Small intestine (tissue), 7 donors: ENCODE measurements around the gene PDGFC. TPM values are rescaled to one million over a fixed set of nuclear protein-coding genes. Genes with fewer than 3 reads are reported as not detected.

ENCODE experiments used
- DNase-seq, 2 donors: peaks; one replicate each; pipeline versions ENCODE4 v3.0.0 to v3.0.0-alpha.2; 2013
- FAIRE-seq: peaks from 2 replicates; lab custom pipeline; 2012; peaks lifted over from hg19 to GRCh38; lab: Jason Lieb, UNC
- H3K27ac ChIP-seq, 3 donors: one replicate each; pipeline ENCODE4 v1.5.1; 2013; ENCODE audit warnings: low read length in 2 of 3, mild to moderate bottlenecking in 2 of 3, control low read depth in 1 of 3, inconsistent platforms in 1 of 3, low read depth in 1 of 3, moderate library complexity in 1 of 3
- H3K27me3 ChIP-seq, 3 donors: one replicate each; pipeline ENCODE4 v1.6.1; 2013; ENCODE audit warnings: low read length in 3 of 3, inconsistent platforms in 1 of 3; ENCODE audit not compliant: control insufficient read depth in 3 of 3, insufficient read depth in 3 of 3
- H3K36me3 ChIP-seq, 3 donors: one replicate each; pipeline ENCODE4 v1.6.1; 2013; ENCODE audit warnings: low read length in 3 of 3, inconsistent platforms in 1 of 3, low read depth in 1 of 3, mild to moderate bottlenecking in 1 of 3, moderate library complexity in 1 of 3; ENCODE audit not compliant: control insufficient read depth in 3 of 3, insufficient read depth in 2 of 3
- H3K4me1 ChIP-seq, 3 donors: one replicate each; pipeline ENCODE4 v1.6.1; 2013; ENCODE audit warnings: low read length in 2 of 3, inconsistent platforms in 1 of 3, low read depth in 1 of 3, mild to moderate bottlenecking in 1 of 3, moderate library complexity in 1 of 3; ENCODE audit not compliant: control insufficient read depth in 3 of 3, insufficient read depth in 2 of 3
- H3K4me3 ChIP-seq, 3 donors: one replicate each; pipeline ENCODE4 v1.5.1; 2013; ENCODE audit warnings: low read length in 3 of 3, control low read depth in 1 of 3, inconsistent platforms in 1 of 3, low read depth in 1 of 3, mild to moderate bottlenecking in 1 of 3, moderate library complexity in 1 of 3
- H3K9me3 ChIP-seq, 2 donors: one replicate each; pipeline ENCODE4 v1.6.1; 2013; ENCODE audit warnings: low read depth in 1 of 2, low read length in 1 of 2; ENCODE audit not compliant: control insufficient read depth in 2 of 2, insufficient read depth in 1 of 2
- WGBS, 3 donors: extraction: QIAGEN DNeasy Blood & Tissue Kit; methylation state at CpG; one replicate each; pipeline ENCODE4 v1.1.7; 2013; 5-methylcytosine and 5-hydroxymethylcytosine counted together
- polyA plus RNA-seq, 4 donors: library from polyadenylated mRNA; stranded (reverse) in 3 of 4; unstranded in 1 of 4; fragments of 200-250 nt in 3 of 4; fragments of 120-200 nt in 1 of 4; gene quantifications; one replicate each; pipeline versions ENCODE4 v1.2.1 to v1.2.3, GENCODE V29; 2013
- donor health status: healthy with polysubstance abuse.
- donor health status: control.
- donor health status: control.
- donor health status: Bipolar disorder and iron deficiency.
- donor health status: healthy.

The PDGFC gene
- polyA plus RNA-seq, 4 donors, result 2.4 to 22.2 (median 3.2) TPM

- H3K4me3 ChIP-seq, result no peak overlapping the region
- FAIRE-seq (no peak), DNase-seq (peak; percentile 6 to 21)
- H3K27ac ChIP-seq, result no peak overlapping the region
- peaks cover 0 to 24% of the 10 kb centered on the region in 2 donors for H3K9me3 ChIP-seq
- WGBS, 3 donors, result 15 to 29% (median 24%) methylated on average over 2 of the region's 2 CpGs
- no peaks in the 10 kb centered on the region for H3K36me3 ChIP-seq
- no peaks in the 10 kb centered on the region for H3K4me1 ChIP-seq
- H3K27me3 ChIP-seq, result no peaks in the 10 kb centered on the region
These were observed 40.3 kb downstream of the PDGFC start for GRCh38 chr4:156931267-156931666.

- WGBS, 3 donors, result 84 to 98% (median 91%) methylated on average over 3 of the region's 3 CpGs
- H3K9me3 ChIP-seq, result peaks cover 0 to 24% of the 10 kb centered on the region in 2 donors
- DNase-seq, result no peak
- no peak for FAIRE-seq
- H3K27me3 ChIP-seq, result no peaks in the 10 kb centered on the region
- H3K4me1 ChIP-seq, result no peaks in the 10 kb centered on the region
- no peaks in the 10 kb centered on the region for H3K36me3 ChIP-seq
- H3K4me3 ChIP-seq, result no peak overlapping the region
- no peak overlapping the region for H3K27ac ChIP-seq
These were observed 42.1 kb downstream of the PDGFC start for GRCh38 chr4:156929386-156930105.

DNA sequence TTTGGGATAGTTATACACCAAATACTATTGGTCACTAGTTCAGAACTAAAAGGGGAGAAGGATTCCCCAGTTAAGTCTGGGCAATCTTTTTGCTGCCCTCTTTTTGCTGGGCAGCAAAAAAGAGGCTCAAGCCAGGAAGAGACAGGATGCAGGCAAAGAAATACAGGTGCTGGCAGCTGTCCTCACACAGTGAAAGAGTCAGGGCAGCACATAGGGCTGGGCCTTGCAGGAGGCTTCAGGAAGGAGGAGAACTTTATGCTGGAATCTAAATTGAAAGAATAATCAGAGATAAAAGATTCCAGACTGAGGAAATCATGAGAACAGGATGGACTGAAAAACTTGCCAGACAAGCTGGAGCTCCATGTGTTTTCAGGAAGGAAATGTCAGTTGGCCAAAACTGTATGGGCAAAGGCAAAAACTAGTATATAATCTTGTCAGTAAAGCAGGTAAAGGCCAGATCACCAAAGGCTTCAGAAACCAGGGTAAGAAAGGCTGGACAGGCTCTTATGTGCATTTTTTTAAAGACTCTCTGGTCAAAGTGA lies 46.8 kb downstream of the PDGFC start:
- Histone ChIP-seq H3K4me1 (no peaks in the 10 kb centered on the region), H3K27me3 (no peaks in the 10 kb centered on the region), H3K9me3 (peaks cover 0 to 10% of the 10 kb centered on the region in 2 donors), H3K27ac (no peak overlapping the region), H3K36me3 (no peaks in the 10 kb centered on the region), H3K4me3 (no peak overlapping the region)
- FAIRE-seq, result no peak
- DNase-seq, result no peak

GRCh38 chr4:156923525-156923924 lies 48.1 kb downstream of the PDGFC start:
- Histone ChIP-seq H3K27me3 (no peaks in the 10 kb centered on the region), H3K4me1 (no peaks in the 10 kb centered on the region), H3K4me3 (no peak overlapping the region), H3K27ac (no peak overlapping the region), H3K36me3 (no peaks in the 10 kb centered on the region), H3K9me3 (peaks cover 0 to 10% of the 10 kb centered on the region in 2 donors)
- FAIRE-seq, result no peak
- 62 to 69% (median 68%) methylated on average over 1 of the region's 1 CpG for WGBS, 3 donors
- no peak for DNase-seq

DNA sequence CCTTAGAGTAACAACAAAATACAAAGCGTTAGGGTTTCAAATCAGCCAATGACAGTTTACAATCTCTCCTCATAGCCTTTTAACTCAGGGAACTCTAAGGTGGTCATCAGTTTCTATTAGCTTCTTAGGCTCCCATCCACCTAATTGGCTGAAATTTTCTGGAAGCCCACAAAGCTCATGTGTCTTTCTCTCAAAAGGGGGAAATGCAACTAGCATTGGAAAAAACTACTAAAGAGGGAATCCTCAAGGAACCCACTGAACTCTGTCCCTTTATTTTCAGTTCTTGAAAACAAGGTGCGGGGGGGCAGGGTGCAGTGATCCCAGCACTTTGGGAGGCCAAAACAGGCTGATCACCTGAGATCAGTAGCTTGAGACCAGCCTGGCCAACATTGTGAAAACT lies 56.4 kb downstream of the PDGFC start:
- Histone ChIP-seq H3K27me3 (no peaks in the 10 kb centered on the region), H3K4me3 (no peak overlapping the region), H3K36me3 (no peaks in the 10 kb centered on the region), H3K27ac (no peak overlapping the region), H3K4me1 (no peaks in the 10 kb centered on the region), H3K9me3 (peaks cover 0 to 6% of the 10 kb centered on the region in 2 donors)
- no peak for DNase-seq
- WGBS, 3 donors, result 88 to 94% (median 93%) methylated on average over 2 of the region's 2 CpGs
- no peak for FAIRE-seq

GRCh38 chr4:156913234-156913633 lies 58.4 kb downstream of the PDGFC start:
- WGBS, 3 donors, result 90 to 97% (median 92%) methylated on average over 4 of the region's 4 CpGs
- no peaks in the 10 kb centered on the region for H3K27me3 ChIP-seq
- H3K4me3 ChIP-seq, result no peak overlapping the region
- no peaks in the 10 kb centered on the region for H3K4me1 ChIP-seq
- FAIRE-seq, result no peak
- DNase-seq, result no peak
- H3K27ac ChIP-seq, result no peak overlapping the region
- peaks cover 0 to 6% of the 10 kb centered on the region in 2 donors for H3K9me3 ChIP-seq
- H3K36me3 ChIP-seq, result no peaks in the 10 kb centered on the region

- FAIRE-seq (peak; percentile 23), DNase-seq (no peak)
- Histone ChIP-seq H3K4me3 (no peak overlapping the region), H3K4me1 (no peaks in the 10 kb centered on the region), H3K27ac (no peak overlapping the region), H3K9me3 (peaks cover 0 to 6% of the 10 kb centered on the region in 2 donors), H3K27me3 (no peaks in the 10 kb centered on the region), H3K36me3 (no peaks in the 10 kb centered on the region)
- WGBS, 3 donors, result 69 to 72% (median 69%) methylated on average over 2 of the region's 2 CpGs
These were observed 62.6 kb downstream of the PDGFC start for GRCh38 chr4:156909010-156909409.

DNA sequence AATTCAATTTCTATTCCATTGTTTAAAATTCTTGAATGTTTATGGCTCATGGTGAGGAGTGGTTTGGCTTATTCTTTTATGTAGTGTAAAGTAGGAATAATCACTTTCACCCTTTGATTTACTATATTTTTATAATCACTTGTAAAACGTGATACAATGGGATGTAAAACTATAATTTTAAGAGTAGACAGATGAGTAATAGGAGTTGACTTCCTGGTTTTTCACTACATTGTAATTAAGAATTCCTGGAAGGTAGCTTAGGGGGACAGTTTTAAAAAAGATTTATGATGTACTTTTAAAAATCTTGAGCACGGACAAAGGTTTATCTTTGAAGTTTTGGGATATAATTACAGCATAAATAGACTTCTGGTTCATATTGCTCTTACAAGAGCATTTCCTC lies 65.3 kb downstream of the PDGFC start:
- Histone ChIP-seq H3K27ac (no peak overlapping the region), H3K9me3 (no peaks in the 10 kb centered on the region), H3K4me3 (no peak overlapping the region), H3K4me1 (no peaks in the 10 kb centered on the region), H3K27me3 (no peaks in the 10 kb centered on the region), H3K36me3 (no peaks in the 10 kb centered on the region)
- DNase-seq, result no peak
- 15 to 20% (median 18%) methylated on average over 2 of the region's 2 CpGs for WGBS, 3 donors
- FAIRE-seq, result no peak
